NCI-H748 (cell line): Measurements from ENCODE around the gene ANKMY1.

Experiments
- DNase-seq: peaks from one replicate; lab custom pipeline; 2025; ENCODE audit not compliant: unreplicated experiment; lab: John Stamatoyannopoulos, UW

ANKMY1 gene

GRCh38 chr2:240480834-240481623 lies 76.8 kb downstream of the ANKMY1 start:
- DNase-seq = no peak

DNA sequence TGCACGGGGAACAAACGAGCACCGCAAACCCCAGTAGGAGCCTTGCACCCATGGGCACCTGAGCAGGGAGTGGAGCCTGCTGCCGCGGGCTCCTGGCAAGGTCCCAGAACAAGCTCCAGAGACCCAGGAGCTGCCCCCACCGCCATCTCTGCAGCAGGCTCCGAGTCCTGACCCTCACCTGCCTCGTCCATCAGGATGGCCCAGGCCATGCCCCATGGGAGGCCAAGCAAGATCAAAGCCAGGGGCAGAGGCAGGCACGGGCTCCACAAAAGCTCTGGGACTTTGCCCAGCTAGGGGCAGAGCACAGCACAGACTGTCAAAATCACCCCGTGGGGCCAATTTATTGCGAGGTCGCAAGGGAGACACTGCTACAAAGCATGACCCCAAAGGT lies 78.7 kb downstream of the ANKMY1 start:
- no peak for DNase-seq

DNA sequence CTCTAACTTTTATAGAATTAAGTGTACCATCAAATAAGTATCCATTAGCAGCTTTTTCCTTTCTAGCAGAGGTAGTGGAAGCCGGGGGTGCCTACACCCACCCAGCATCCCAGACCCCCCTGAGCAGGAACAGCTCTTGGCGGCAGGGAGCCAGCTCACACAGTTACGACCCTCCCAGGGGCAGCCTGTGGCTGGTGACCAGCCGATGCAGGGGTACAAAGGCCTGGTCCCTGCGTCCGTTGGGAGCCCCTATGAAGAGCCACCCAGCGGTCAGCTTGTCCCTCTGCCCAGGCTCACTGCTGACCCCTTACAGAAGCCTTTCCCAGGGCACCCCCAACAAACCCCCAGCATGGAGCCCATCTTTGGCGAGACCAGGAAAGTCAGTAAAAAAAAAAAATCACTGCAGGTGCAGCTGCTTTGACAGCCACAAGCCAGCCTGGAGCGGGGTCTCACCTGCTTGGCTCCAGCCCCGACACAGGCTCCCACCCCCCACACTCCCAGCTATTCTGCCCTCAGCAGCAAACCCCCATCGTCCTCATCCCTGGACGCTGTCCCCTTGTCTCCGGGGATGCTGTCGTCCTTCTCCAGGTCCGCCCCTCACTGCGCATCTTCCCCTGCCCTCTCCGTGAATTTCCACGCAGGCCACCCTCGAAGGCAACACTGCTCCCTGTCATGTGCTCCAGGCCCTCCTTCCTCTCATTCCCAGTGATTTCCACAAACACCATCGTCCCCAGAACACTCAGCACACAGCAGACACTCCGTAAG lies 79.3 kb downstream of the ANKMY1 start:
- no peak for DNase-seq

GRCh38 chr2:240477916-240478315 lies 79.9 kb downstream of the ANKMY1 start:
- DNase-seq = no peak

DNA sequence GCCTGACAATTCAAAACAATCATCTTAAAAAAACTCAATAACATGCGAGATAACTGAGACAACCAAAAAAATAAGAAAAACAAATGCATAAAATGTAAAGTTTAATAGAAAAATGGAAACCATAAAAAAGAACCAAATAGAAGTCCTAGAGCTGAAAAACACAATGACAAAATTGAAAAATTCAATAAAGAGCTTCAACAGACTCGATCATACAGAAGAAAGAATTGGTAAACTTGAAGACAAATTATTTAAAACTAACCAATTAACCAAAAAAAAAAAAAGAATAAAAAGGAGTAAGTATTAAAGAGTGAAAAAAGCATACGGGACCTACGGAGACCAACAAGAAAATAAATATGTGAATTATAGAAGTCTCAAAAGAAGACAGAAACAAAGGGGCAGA lies 84.6 kb downstream of the ANKMY1 start:
- no peak for DNase-seq

GRCh38 chr2:240472078-240472790 lies 85.6 kb downstream of the ANKMY1 start:
- DNase-seq = no peak

DNA sequence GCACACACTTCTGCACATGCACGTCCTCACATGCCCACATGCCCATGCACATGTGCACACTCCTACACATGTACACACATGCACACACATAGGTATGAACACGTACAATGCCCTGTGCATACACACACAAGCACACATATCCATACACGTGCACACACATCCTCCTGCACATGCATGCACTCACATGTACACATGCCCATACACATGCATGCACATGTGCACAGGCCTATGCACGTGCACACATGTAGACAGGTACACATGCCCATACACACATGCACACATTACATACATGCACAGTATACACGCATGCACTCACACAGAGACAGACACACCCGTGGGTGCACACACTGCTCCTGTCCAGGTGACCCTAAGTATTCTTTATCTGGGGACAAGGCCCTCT lies 88.0 kb downstream of the ANKMY1 start:
- no peak for DNase-seq

DNA sequence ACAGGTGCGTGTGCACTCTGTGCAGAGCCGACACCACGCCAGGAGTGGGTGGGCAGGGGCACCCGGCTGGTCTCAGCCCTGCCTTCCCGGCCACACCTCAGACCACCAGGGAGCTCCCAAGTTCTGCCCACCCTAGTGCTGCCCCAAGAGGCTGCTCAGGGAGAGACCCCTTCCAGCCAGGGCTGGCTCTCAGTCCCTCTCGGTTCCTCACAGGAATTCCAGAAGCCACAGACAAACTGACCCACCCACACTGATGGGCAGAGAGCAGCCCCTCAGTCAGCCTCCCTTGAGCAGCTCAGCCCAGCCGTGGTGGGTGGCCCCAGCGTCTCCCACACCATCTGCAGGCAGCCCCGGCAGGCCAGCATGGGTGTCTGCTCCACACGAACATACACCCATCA lies 88.5 kb downstream of the ANKMY1 start:
- DNase-seq = no peak

- DNase-seq = no peak
Measured at GRCh38 chr2:240468303-240469238, 89.2 kb downstream of the ANKMY1 start.

DNA sequence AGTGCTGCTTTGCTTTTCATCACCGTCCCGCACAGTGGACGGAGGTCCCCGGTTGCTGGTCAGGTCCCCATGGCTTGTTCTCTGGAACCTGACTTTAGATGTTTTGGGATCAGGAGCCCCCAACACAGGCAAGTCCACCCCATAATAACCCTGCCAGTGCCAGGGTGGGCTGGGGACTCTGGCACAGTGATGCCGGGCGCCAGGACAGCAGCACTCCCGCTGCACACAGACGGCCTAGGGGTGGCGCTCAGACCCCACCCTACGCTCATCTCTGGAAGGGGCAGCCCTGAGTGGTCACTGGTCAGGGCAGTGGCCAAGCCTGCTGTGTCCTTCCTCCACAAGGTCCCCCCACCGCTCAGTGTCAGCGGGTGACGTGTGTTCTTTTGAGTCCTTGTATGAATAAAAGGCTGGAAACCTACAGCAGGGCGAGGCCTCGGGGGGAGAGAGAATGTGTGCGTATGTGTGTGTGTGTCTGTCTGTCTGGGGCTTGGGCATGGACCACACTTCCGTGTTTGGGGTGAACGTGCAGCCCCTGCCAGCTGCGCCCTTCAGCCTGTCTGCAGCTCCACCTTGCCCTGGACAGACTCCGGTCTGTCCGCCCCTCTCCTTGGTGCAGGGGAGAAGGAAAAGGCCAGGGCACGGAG lies 90.0 kb downstream of the ANKMY1 start:
- DNase-seq = no peak

DNA sequence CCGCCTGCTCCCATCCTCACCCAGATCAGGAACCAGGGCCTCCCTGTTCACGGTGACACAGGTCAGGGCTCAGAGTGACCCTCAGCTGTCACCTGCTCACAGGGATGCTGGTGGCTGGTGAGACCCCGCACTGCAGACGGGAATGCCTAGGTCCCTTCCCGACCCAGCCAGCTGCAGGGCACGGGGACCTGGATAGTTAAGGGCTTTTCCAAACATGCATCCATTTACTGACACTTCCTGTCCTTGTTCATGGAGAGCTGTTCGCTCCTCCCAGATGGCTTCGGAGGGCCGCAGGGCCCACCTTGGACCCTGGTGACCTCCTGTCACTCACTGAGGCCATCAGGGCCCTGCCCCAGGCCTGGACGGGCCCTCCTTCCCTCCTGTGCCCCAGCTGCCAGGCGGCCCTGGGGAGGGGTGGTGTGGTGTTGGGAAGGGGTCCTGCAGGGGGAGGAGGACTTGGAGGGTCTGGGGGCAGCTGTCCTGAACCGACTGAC lies 90.6 kb downstream of the ANKMY1 start:
- DNase-seq = no peak

- no peak for DNase-seq
Measured at GRCh38 chr2:240466579-240467148, 91.1 kb downstream of the ANKMY1 start.

DNA sequence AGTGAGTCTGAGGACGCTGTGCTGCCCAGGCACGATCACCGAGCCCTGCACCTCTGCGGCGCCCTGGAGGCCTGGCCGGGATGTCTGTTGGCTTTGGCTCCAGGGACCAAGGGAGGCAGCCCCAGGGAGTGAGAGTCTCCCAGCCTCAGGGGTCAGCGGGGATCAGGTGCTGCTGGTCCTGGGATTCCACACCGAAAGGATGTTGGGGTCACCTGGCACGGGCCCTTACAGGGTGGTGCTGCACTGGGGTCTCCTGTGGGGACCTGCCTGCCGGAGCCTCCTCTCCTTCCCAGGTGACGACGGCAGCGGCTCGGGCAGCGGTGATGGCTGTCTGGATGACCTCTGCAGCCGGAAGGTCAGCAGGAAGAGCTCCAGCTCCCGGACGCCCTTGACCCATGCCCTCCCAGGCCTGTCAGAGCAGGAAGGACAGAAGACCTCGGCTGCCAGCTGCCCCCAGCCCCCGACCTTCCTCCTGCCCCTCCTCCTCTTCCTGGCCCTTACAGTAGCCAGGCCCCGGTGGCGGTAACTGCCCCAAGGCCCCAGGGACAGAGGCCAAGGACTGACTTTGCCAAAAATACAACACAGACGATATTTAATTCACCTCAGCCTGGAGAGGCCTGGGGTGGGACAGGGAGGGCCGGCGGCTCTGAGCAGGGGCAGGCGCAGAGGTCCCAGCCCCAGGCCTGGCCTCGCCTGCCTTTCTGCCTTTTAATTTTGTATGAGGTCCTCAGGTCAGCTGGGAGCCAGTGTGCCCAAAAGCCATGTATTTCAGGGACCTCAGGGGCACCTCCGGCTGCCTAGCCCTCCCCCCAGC lies 91.8 kb downstream of the ANKMY1 start:
- no peak for DNase-seq

DNA sequence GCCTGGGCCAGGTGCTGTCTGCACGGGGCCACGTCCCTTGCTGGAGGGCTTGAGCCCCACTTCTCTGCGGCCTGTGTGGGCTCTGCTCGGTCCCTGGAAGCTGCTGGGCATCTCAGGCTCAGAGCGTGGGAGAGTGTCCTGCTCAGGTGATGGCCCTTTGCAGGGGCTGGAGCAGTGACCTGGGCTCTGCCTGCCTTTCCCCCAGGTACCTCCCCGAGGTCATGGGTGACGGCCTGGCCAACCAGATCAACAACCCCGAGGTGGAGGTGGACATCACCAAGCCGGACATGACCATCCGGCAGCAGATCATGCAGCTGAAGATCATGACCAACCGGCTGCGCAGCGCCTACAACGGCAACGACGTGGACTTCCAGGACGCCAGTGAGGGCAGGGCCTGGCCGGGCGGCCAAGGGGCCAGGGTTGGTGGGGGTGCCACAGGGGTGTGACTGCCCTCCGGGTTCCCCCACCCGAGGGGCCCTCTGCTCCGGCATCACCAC lies 92.5 kb downstream of the ANKMY1 start:
- no peak for DNase-seq

DNA sequence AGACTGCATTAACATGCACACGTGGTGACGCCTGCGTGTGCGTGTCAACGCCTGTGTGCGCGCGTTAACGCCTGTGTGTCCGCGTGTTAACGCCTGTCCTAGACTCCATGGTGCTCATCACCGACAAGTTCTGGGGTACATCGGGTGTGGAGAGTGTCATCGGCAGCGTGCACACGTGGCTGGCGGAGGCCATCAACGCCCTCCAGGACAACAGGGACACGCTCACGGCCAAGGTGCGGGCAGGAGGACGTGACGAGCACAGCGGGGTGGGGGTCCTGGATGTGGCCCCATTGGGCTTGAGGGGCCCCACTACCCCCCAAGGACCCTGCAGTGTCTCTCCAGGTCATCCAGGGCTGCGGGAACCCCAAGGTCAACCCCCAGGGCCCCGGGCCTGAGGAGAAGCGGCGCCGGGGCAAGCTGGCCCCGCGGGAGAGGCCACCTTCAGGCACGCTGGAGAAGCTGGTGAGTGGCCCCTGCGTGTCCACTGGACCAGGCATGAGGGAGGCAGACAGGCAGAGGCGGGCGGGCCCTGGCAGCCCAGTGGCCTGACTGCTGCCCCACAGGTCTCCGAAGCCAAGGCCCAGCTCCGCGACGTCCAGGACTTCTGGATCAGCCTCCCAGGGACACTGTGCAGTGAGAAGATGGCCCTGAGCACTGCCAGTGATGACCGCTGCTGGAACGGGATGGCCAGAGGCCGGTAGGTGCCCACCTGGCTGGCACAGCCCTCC lies 93.1 kb downstream of the ANKMY1 start:
- DNase-seq = no peak

- DNase-seq = no peak
Measured at GRCh38 chr2:240463866-240464481, 93.8 kb downstream of the ANKMY1 start.

GRCh38 chr2:240463274-240463865 lies 94.4 kb downstream of the ANKMY1 start:
- no peak for DNase-seq
